ENCODE measurements around the gene CELSR2.

CELSR2 gene

GRCh38 chr1:109268431-109269211 lies 19.3 kb downstream of the CELSR2 start:
- no peak for FAIRE-seq
- no peak for DNase-seq (ENCODE audit: insufficient read length)
- TF ChIP-seq POLR2A (IDR thresholded peaks at IDR 0.05; ENCODE audit: low read depth, low read length) (no peak), POLR2AphosphoS5 (IDR thresholded peaks at IDR 0.05; ENCODE audit: low read depth, low read length) (no peak), TAF1 (IDR thresholded peaks at IDR 0.05; ENCODE audit: borderline replicate concordance, low read depth, low read length) (no peak)

DNA sequence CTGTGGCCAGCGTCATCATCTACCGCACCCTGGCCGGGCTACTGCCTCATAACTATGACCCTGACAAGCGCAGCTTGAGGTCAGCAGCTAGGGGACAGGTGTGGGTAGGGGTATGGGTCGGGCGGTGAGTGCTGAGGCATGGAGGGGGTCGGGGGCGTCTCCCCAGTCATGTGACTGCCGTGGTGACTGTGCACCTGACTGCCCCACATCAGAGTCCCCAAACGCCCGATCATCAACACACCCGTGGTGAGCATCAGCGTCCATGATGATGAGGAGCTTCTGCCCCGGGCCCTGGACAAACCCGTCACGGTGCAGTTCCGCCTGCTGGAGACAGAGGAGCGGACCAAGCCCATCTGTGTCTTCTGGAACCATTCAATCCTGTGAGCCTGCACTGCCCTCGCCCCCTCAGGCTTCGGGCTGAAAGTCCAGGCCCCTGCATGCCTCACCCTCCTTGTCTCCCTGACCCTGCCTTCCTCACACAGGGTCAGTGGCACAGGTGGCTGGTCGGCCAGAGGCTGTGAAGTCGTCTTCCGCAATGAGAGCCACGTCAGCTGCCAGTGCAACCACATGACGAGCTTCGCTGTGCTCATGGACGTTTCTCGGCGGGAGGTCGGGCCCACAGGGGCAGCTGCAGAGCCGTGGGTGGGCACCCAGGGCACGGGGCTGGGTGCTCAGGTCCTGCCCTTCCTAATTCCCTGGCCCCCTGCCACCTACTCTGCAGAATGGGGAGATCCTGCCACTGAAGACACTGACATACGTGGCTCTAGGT lies 20.1 kb downstream of the CELSR2 start:
- no peak for FAIRE-seq
- no peak for TF ChIP-seq POLR2AphosphoS5 (IDR thresholded peaks at IDR 0.05; ENCODE audit: low read depth, low read length)
- no peak for TF ChIP-seq POLR2A (IDR thresholded peaks at IDR 0.05; ENCODE audit: low read depth, low read length)
- no peak for TF ChIP-seq TAF1 (IDR thresholded peaks at IDR 0.05; ENCODE audit: borderline replicate concordance, low read depth, low read length)
- DNase-seq (ENCODE audit: insufficient read length), result no peak

GRCh38 chr1:109269981-109270622 lies 20.8 kb downstream of the CELSR2 start:
- DNase-seq (ENCODE audit: insufficient read length) (no peak), FAIRE-seq (no peak)
- no peak for TF ChIP-seq POLR2AphosphoS5 (IDR thresholded peaks at IDR 0.05; ENCODE audit: low read depth, low read length)
- TF ChIP-seq TAF1 (IDR thresholded peaks at IDR 0.05; ENCODE audit: borderline replicate concordance, low read depth, low read length), result no peak
- no peak for TF ChIP-seq POLR2A (IDR thresholded peaks at IDR 0.05; ENCODE audit: low read depth, low read length)

DNA sequence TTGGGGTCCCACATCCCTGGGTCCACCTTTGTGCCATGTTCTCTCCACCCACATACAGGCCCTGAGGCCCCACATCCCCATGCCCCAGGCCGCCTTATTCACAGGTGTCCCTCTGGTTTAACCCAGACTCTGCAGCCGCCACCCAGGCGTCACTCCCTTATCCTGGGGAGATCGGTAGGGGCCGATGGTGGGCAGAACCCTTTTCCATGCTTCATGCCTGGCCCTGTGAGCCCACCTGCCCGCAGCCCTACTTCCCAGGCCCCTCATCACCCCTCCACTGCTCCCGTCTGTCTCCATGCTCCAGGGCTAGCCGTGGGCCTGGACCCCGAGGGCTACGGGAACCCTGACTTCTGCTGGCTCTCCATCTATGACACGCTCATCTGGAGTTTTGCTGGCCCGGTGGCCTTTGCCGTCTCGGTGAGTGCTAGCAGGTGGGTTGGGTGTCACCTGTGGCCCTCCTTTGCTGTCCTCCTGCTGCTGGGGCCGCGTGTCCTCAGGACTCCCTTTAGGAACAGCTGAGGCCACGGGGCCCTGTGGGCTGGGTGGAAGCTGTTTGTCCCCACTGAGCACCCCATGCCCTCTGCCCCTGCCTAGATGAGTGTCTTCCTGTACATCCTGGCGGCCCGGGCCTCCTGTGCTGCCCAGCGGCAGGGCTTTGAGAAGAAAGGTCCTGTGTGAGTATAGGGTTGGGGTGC lies 21.4 kb downstream of the CELSR2 start:
- TF ChIP-seq POLR2AphosphoS5 (IDR thresholded peaks at IDR 0.05; ENCODE audit: low read depth, low read length), result no peak
- no peak for TF ChIP-seq POLR2A (IDR thresholded peaks at IDR 0.05; ENCODE audit: low read depth, low read length)
- no peak for TF ChIP-seq TAF1 (IDR thresholded peaks at IDR 0.05; ENCODE audit: borderline replicate concordance, low read depth, low read length)
- FAIRE-seq (no peak), DNase-seq (ENCODE audit: insufficient read length) (no peak)

- DNase-seq (ENCODE audit: insufficient read length) (no peak), FAIRE-seq (no peak)
- TF ChIP-seq POLR2A (IDR thresholded peaks at IDR 0.05; ENCODE audit: low read depth, low read length) (no peak), POLR2AphosphoS5 (IDR thresholded peaks at IDR 0.05; ENCODE audit: low read depth, low read length) (no peak), TAF1 (IDR thresholded peaks at IDR 0.05; ENCODE audit: borderline replicate concordance, low read depth, low read length) (no peak)
Measured at GRCh38 chr1:109271458-109271857, 22.1 kb downstream of the CELSR2 start.

GRCh38 chr1:109272021-109272799 lies 22.9 kb downstream of the CELSR2 start:
- DNase-seq (ENCODE audit: insufficient read length) (no peak), FAIRE-seq (no peak)
- TF ChIP-seq POLR2A (IDR thresholded peaks at IDR 0.05; ENCODE audit: low read depth, low read length) (no peak), TAF1 (IDR thresholded peaks at IDR 0.05; ENCODE audit: borderline replicate concordance, low read depth, low read length) (no peak), POLR2AphosphoS5 (IDR thresholded peaks at IDR 0.05; ENCODE audit: low read depth, low read length) (no peak)

DNA sequence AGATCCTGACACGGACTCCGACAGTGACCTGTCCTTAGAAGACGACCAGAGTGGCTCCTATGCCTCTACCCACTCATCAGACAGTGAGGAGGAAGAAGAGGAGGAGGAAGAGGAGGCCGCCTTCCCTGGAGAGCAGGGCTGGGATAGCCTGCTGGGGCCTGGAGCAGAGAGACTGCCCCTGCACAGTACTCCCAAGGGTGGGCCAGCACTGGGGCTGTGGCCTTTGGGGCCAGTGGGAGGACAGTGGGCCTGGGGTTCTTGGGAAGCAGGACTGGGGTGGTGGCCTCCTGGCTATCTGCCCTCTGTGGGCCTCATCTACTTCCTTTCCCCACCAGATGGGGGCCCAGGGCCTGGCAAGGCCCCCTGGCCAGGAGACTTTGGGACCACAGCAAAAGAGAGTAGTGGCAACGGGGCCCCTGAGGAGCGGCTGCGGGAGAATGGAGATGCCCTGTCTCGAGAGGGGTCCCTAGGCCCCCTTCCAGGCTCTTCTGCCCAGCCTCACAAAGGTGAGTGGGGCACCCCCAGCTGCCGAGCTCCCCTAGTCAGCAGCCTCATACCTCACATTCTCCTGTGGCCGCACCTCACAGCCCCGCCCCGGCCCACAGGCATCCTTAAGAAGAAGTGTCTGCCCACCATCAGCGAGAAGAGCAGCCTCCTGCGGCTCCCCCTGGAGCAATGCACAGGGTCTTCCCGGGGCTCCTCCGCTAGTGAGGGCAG lies 23.6 kb downstream of the CELSR2 start:
- TF ChIP-seq POLR2A (IDR thresholded peaks at IDR 0.05; ENCODE audit: low read depth, low read length) (no peak), TAF1 (IDR thresholded peaks at IDR 0.05; ENCODE audit: borderline replicate concordance, low read depth, low read length) (no peak), POLR2AphosphoS5 (IDR thresholded peaks at IDR 0.05; ENCODE audit: low read depth, low read length) (no peak)
- DNase-seq (ENCODE audit: insufficient read length) (no peak), FAIRE-seq (no peak)

DNA sequence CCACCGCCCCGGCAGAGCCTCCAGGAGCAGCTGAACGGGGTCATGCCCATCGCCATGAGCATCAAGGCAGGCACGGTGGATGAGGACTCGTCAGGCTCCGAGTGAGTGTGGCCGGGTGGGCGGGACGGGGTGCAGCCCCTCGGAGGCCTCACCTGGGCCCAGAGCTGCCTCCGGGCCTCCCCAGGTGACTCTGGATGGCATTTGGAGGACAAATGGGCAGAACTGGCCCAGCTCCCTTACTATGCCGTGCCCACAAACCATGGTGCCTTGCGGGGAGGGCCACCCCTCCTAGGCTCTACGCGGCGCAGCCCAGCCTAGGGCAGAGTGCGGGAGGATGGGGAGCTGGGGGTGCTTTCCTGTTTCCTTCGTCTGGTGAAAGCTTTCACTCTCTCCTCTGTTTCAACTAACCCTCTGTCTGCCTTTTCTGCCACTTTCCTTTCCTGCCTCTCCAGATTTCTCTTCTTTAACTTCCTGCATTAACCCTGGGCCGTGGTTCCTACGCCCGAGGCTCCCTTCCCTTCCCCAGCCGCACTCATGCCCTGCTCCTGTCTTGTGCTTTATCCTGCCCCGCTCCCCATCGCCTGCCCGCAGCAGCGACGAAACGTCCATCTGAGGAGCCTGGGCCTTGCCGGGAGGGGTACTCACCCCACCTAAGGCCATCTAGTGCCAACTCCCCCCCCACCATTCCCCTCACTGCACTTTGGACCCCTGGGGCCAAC lies 24.4 kb downstream of the CELSR2 start:
- no peak for FAIRE-seq
- TF ChIP-seq POLR2AphosphoS5 (IDR thresholded peaks at IDR 0.05; ENCODE audit: low read depth, low read length) (no peak), POLR2A (IDR thresholded peaks at IDR 0.05; ENCODE audit: low read depth, low read length) (no peak), TAF1 (IDR thresholded peaks at IDR 0.05; ENCODE audit: borderline replicate concordance, low read depth, low read length) (no peak)

More for the DNA sequence above, 24.4 kb downstream of the CELSR2 start:
- DNase-seq (ENCODE audit: insufficient read length), result no peak
